ENCODE measurements around the gene RABGAP1L.
"Not testable (repeated sequence)": the region's sequence is repeated elsewhere in the genome, so short reads cannot be mapped to it uniquely, and the experiment has no call there.

RABGAP1L gene

DNA sequence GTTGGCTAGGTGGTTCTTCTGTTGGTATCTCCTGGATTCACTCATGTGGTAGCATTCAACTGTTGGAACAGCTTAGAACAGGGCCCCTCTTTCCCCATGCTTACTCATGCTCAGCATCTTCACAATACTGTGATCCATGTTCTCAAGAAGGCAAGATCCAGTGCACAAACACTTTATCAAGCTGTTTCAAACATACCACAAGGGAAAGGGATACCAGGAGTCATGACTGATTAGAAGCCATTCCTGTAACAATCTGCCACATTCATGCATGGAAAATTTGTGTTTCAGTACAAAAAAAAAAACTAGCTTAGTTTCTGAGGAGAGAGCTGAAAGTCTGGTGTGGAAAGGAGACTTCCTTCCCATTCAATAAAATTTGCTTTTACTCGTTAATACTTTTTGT, 670.7 kb downstream of the RABGAP1L start:
- no peak for FAIRE-seq

DNA sequence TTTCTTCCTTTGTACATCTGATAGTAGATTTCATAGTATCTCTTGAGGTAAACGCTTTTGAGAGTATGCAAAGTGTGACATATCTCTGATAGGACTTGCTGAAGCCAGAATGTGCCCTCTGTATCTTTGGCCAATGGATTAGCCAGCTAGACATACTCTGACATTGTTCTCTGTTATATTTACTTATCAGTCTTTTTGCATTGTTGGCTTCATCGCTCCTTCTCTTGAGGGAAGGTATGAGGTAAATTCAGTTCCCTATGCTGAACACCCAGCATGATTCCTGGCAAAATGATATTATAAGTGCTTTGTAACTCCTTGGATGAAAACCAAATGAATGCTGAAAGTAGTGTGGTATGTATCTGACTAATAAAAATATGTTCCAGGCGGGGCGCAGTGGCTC, 677.2 kb downstream of the RABGAP1L start:
- FAIRE-seq = no peak

- FAIRE-seq = no peak
These were observed 678.1 kb downstream of the RABGAP1L start for GRCh38 chr1:174837386-174837785.

DNA sequence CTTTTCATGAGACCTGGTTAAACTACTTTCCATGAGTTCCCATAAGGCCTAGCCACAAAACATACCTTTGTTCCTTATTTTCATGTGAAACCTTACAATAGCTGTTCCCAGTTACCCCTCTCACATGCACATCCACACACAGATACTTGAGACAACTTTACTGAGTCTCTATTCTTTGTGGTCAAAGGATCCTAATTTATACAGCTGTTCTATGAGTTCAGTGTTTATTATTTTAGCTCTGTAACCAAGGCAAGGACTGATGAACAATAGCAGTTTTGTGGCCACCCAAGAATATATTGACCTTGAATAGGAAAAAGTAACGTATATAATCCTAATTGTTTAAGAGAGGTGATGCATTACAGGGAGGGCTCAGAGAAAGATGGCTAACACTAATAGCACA, 679.9 kb downstream of the RABGAP1L start:
- no peak for FAIRE-seq

DNA sequence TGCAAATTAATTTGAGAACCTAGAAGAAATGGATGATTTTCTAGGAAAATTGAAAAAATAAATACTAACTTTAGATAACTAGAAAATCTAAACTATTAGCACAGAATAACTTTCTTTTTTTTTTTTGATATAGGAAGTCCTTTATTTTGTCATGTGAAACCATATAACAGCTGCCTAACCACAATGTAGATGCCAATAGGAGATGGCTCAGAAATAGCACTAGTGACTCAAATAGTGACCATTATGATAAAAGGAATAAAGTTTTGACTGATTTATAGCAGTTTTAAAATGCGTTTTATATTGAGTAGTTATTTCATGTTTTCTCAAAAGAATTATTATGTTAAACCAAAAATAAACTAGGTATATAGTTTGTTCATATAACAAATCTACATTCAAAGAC, 682.4 kb downstream of the RABGAP1L start:
- peak; percentile 10 for FAIRE-seq

GRCh38 chr1:174848593-174849560, 689.6 kb downstream of the RABGAP1L start:
- FAIRE-seq = not testable (repeated sequence)

DNA sequence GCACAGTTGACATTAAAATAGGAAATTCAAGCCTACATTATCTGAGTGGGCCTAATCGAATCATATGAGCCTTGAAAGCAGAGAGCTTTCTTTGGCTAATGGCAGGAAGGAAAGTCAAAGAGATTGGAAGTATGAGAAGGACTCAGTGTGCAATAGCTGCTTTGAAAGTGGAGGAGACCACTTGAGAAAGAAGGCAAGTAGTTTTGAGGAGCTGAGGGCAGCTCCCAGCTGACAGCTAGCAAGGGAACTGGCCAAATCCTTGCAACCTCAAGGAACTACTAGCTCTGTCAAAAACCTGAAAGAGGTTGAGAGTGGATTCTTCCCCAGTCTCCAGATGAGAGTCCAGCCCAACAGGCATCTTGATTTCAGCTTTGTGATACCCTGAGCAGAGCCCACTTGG, 691.4 kb downstream of the RABGAP1L start:
- no peak for FAIRE-seq

- no peak for FAIRE-seq
These were observed 699.0 kb downstream of the RABGAP1L start for GRCh38 chr1:174858301-174858700.

GRCh38 chr1:174870319-174870718, 711.0 kb downstream of the RABGAP1L start:
- no peak for FAIRE-seq

DNA sequence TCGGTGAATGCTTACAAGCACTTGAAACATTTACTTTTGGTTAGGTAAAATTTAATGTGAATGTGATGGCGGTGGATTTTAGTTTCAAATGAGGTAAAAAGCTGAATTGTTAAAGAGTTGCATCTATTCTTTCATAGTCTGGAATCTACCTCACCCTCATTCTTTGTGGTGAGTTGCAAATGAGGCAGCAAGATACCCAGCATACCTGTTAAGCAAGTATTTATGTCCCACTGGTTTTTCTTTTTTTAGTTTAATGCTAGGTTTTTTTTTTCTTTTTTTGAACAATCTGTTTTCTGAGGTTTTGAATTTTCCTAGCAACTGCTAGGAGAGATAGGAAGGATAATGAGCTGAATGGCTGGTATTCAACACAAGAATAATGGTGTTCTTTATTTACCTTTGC, 712.6 kb downstream of the RABGAP1L start:
- FAIRE-seq = no peak

DNA sequence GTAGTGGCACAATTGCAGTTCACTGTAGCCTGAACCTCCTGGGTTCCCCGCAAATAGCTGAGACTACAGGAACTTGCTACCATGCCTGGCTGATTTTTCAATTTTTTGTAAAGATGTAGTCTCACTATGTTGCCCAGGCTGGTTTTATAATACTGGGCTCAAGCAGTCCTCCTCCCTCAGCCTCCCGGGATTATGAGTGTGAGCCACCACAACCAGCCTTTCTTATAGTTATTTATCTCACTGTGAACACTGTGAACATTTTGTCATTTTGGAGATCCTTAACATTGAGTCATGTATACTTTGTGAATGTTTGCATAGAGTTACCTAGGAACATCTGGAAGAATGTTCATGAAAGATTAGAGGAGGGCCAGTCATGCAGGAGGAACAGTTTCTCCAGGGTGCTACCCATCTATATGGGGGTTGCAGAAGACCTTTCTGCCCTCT, 713.3 kb downstream of the RABGAP1L start:
- FAIRE-seq = no peak

DNA sequence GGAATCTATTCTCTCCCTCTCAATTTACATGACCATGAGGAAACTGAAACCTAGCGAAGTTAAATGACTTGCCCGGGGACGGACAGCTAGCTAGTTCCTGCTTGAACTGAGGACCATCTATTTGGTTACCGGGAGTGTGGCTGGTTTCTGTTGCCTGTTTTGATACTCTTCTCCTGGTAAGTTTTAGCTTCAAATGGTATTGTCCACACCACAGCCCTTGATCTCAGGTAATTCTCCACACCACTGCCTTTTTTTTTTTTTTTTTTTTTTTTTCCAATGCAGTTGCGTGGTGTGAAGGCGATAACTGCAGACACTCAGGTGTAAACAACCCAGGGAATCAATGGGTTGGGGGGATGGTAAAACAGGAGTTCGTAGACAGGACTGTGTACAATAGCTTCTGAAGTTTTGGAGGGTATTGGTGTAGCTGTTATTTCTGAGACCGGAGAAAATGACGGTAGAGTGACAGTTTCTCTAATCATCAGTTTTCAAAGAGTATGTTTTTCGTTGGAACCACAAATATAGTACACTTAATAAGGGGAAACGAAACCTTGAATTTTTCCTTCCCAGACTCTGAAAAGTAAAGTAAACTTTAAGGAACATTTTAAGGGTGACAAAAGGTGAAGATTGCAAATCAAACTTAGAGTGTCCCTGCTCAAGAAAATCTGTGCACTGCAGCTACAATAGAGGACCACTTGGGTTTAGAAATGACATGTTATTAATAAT, 715.2 kb downstream of the RABGAP1L start:
- FAIRE-seq = no peak

DNA sequence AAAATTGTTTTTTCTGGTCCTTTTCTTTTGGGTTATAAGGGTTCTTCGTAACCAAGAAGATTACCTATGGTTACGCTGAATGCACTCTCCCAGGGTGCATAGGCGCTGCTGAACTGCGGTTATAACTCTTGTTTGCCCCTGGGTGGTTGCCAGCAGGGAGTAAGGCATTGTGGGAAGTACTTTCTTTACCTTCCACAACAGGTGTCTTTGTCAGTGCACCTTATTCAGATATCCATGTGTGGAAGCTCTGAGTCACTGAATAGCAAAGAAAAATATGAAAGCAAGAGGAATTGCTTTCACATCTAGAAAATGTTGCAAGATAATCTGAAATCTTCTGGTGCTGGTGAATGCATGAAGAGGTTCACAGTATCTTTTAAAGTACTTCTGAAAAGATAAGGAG, 716.0 kb downstream of the RABGAP1L start:
- FAIRE-seq = no peak

GRCh38 chr1:174877208-174877673, 717.9 kb downstream of the RABGAP1L start:
- FAIRE-seq = no peak

- FAIRE-seq = no peak
These were observed 720.9 kb downstream of the RABGAP1L start for GRCh38 chr1:174880171-174880570.

DNA sequence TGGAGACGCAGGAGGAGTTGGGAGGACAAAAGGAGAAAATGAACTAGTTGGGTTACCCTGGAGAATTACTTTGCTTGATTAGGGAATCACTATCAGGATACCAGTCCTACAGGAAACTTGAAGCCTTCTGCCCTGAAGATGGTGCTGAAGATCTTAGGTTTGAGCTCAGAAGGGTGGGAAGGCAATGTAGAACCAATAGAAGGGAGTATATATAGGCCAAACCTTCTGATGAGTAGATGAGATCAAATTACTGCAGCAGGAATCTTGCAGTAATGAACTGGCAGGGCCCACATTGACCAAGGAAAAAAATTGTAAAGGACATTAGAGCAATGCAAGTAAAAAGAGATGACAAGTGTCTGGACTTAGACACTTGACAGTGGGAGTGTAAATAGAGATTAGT, 724.1 kb downstream of the RABGAP1L start:
- FAIRE-seq = no peak

DNA sequence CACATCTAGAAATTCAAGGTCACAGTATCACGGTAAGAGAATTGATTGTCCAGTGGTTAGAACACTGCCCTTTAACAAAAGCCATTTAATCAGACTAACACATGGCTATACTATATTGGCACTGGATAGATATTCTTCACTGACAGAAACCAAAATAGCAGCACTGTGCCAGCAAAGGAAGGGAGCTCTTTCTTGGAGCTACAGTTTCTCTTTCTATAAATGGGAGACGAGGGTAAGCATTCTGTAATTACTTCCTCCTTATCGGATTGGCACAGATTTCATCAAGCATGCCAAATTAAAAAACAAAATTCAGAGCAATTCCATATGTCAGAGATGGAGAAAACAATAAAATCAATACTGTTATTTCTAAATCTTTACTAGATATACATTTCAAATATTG, 724.7 kb downstream of the RABGAP1L start:
- no peak for FAIRE-seq

GRCh38 chr1:174884566-174884965, 725.2 kb downstream of the RABGAP1L start:
- FAIRE-seq = no peak

DNA sequence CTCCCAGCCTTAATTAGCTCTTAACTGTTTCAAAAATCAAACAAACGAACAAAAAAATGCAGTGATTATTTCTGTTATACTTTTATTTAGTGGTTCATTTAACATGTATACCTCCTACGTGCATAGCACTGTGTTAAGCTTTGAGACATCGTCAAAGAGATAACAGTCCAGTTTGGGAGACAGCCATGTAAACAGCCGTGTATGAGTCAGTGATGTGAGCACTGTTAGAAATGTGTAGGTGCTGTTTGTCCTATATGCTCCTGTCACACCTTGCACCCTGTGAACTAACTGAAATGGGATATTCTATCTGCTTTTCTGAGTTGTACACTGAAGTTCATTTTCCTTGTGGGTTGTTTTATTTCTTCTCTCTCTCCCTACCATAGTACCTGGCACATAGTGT, 730.7 kb downstream of the RABGAP1L start:
- FAIRE-seq = no peak

DNA sequence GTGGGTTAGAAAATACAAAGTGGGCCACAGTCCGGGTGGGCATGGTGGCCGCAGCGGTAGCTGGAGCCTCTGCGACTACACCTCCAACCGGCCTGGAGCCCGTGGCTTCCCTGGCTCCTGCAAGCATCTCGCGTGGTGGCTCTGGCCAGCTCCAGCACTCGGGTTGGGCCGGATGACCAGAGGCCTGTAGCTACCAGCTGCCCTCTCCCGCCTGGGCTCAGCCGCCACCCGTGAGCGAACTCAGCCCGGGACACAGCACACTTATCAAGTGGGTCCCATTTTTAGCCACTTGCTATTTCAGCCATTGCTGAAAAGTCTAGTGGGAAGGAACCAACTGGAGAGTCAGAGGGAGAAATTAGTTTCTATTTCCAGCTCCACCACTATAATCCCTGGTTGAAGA, 732.7 kb downstream of the RABGAP1L start:
- no peak for FAIRE-seq

DNA sequence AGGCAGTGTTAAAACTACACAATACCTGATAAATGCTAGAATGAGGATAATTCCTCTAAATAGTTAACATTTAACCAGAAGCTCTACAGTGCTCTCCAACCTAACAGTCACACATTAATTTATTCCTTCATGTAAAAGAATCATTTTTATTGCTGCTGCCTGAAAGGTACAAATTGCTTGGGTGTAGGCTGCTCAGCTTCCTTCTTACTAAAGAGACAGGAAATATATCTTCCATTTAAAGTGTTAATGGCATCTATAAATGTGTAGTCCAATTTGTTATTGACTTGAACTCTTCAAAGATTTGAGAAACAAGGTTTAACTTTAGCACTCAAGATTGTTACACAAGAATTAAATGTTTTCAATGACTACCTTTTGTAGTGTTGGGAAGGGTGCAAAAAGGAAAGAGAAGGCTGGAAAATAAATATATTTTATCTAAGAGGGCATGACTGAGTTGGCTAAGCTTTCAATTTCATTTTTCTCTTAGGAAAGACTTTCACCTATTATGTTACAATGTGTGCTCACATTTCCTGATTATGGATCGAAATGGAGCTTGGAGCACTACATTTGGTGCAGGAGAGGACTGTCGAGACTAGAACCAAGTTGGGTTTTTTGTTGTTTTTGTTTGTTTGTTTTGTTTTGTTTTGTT, 734.9 kb downstream of the RABGAP1L start:
- FAIRE-seq = peak; percentile 18

DNA sequence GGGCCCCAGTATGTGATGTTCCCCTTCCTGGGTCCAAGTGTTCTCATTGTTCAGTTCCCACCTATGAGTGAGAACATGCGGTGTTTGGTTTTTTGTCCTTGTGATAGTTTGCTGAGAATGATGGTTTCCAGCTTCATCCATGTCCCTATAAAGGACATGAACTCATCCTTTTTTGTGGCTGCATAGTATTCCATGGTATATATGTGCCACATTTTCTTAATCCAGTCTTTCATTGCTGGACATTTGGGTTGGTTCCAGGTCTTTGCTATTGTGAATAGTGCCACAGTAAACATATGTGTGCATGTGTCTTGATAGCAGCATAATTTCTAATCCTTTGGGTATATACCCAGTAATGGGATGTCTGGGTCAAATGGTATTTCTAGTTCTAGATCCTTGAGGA, 736.3 kb downstream of the RABGAP1L start:
- not testable (repeated sequence) for FAIRE-seq

- no peak for FAIRE-seq
These were observed 738.9 kb downstream of the RABGAP1L start for GRCh38 chr1:174898102-174898797.

Measured in colon (tissue), 2 donors.